ENCODE results near the gene STX12. TPM values are rescaled to one million over a fixed set of nuclear protein-coding genes. Genes with fewer than 3 reads are reported as not detected.
A peak's percentile ranks its signal among the peaks of the same experiment; 100 is the strongest.

The STX12 gene
- total and polyA plus RNA-seq, 2 experiments from 2014 or later = 6.1 to 9.0 TPM

DNA sequence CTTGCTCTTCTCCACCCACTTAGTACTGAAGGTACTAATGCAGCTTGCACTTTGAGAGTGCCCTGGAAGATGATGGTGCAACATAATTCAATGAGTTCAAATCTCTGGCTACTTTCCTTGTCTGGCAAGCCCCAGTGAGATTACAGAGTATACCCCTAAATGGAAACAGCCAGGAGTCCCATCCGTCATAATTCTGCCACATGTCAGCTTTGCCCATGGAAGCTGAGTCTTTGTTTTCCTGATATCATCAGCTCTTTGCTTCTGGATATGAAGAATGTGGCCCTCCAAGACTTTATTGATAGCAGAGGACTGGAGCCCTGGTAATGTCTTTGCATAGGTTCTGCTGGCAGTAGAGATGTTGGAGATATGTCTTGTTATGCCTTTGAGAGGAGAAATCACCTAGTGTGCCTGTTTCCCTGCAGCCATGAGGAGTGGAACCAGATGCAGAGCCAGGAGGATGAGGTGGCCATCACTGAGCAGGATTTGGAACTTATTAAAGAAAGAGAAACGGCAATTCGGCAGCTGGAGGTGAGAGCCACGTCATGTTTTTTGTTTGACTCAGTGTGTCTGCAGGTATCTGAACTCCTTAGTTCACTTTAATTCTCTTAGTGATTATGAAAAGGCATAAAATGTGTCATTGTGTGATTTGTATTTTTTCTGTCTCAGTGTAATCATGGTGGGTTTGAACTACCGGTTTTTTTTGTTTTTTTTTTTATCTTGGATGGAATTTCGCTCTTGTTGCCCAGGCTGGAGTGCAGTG, 38.9 kb downstream of the STX12 start:
- peak overlapping the region; percentile 42; the same call in 1 of the 2 replicates for H3K27ac Mint-ChIP-seq
- Histone ChIP-seq H2AFZ (no peak overlapping the region), H3K4me3 (no peak overlapping the region), H3K9me2 (ENCODE audit: insufficient read depth) (no peaks in the 10 kb centered on the region), H3K27me3 (ENCODE audit: insufficient read depth) (no peaks in the 10 kb centered on the region), H3K36me3 (ENCODE audit: insufficient read depth) (no peaks in the 10 kb centered on the region), H3K4me2 (no peak overlapping the region), H3K4me1 (ENCODE audit: insufficient read depth) (peaks cover 6% of the 10 kb centered on the region), H3K27ac (ENCODE audit: low read depth) (no peak overlapping the region), H3F3A (replicated peaks; ENCODE audit: low read depth) (no peaks in the 10 kb centered on the region), H4K20me1 (replicated peaks; ENCODE audit: insufficient read depth) (no peaks in the 10 kb centered on the region), H3K79me2 (replicated peaks; ENCODE audit: insufficient read depth) (no peaks in the 10 kb centered on the region)
- ATAC-seq = no peak
- H3K36me3 Mint-ChIP-seq (ENCODE audit: low read depth) = no peaks in the 10 kb centered on the region
- no peaks in the 10 kb centered on the region for H3K27me3 Mint-ChIP-seq (ENCODE audit: insufficient read depth, low read depth, poor library complexity)
- TF ChIP-seq, protein P1, sequence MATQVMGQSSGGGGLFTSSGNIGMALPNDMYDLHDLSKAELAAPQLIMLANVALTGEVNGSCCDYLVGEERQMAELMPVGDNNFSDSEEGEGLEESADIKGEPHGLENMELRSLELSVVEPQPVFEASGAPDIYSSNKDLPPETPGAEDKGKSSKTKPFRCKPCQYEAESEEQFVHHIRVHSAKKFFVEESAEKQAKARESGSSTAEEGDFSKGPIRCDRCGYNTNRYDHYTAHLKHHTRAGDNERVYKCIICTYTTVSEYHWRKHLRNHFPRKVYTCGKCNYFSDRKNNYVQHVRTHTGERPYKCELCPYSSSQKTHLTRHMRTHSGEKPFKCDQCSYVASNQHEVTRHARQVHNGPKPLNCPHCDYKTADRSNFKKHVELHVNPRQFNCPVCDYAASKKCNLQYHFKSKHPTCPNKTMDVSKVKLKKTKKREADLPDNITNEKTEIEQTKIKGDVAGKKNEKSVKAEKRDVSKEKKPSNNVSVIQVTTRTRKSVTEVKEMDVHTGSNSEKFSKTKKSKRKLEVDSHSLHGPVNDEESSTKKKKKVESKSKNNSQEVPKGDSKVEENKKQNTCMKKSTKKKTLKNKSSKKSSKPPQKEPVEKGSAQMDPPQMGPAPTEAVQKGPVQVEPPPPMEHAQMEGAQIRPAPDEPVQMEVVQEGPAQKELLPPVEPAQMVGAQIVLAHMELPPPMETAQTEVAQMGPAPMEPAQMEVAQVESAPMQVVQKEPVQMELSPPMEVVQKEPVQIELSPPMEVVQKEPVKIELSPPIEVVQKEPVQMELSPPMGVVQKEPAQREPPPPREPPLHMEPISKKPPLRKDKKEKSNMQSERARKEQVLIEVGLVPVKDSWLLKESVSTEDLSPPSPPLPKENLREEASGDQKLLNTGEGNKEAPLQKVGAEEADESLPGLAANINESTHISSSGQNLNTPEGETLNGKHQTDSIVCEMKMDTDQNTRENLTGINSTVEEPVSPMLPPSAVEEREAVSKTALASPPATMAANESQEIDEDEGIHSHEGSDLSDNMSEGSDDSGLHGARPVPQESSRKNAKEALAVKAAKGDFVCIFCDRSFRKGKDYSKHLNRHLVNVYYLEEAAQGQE (IDR thresholded peaks at IDR 0.05; ENCODE audit: unreplicated experiment) = no peak
- no peak overlapping the region for H3K4me3 Mint-ChIP-seq
- H3K4me1 Mint-ChIP-seq = peaks cover 9% of the 10 kb centered on the region
- no peaks in the 10 kb centered on the region for H3K9me3 Mint-ChIP-seq
- no peak for DNase-seq (ENCODE audit: low spot score)

DNA sequence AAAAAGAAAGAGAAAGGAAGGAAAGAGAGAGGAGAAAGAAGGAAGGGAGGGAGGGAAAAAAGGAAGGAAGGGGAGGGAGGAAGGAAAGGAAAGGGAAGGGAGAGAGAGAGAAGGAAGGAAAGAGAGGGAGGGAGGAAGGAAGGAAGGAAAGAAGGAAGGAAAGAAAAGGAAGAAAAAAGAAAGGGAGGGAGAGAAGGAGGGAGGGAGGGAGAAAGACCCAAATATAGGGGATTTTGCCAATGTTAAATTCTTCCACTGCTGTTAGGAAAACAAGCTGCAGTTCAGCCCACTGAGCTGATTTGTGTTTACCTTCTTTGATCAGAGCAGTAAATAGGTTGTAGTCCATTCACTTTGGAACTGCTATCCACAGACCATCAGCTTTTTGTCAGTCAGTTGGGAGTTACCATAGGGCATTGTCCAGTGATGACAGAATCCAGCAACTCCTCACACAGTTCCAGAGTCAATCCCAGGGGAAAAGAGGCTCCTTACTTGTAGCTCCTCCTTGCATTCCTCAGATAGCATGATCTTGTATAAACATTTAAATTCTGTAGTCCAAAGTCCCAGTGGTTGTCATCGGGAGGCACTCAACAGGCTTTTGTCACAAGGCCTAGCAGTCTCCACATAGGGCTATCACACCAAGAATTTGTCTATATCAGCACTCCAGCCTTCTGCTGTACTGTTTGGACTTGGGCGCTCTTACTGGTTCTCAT, 44.1 kb downstream of the STX12 start:
- H3K27ac ChIP-seq (ENCODE audit: low read depth) = no peak overlapping the region
- H3K4me2 ChIP-seq = no peak overlapping the region
- no peaks in the 10 kb centered on the region for H3K27me3 ChIP-seq (ENCODE audit: insufficient read depth)
- no peak overlapping the region for H3K4me3 Mint-ChIP-seq
- H4K20me1 ChIP-seq (replicated peaks; ENCODE audit: insufficient read depth) = no peaks in the 10 kb centered on the region
- H2AFZ ChIP-seq = no peak overlapping the region
- H3K36me3 Mint-ChIP-seq (ENCODE audit: low read depth) = no peaks in the 10 kb centered on the region
- H3K4me3 ChIP-seq = no peak overlapping the region
- no peaks in the 10 kb centered on the region for H3K4me1 Mint-ChIP-seq
- H3K79me2 ChIP-seq (replicated peaks; ENCODE audit: insufficient read depth) = no peaks in the 10 kb centered on the region
- no peaks in the 10 kb centered on the region for H3K9me3 Mint-ChIP-seq
- no peak overlapping the region for H3K27ac Mint-ChIP-seq
- H3F3A ChIP-seq (replicated peaks; ENCODE audit: low read depth) = no peaks in the 10 kb centered on the region
- ATAC-seq (no peak), DNase-seq (ENCODE audit: low spot score) (peak; percentile 20)
- 0 out of 2 replicates have a peak, but pooled peaks cover 7% of the 10 kb centered on the region for H3K36me3 ChIP-seq (ENCODE audit: insufficient read depth)
- no peaks in the 10 kb centered on the region for H3K9me2 ChIP-seq (ENCODE audit: insufficient read depth)
- no peaks in the 10 kb centered on the region for H3K27me3 Mint-ChIP-seq (ENCODE audit: insufficient read depth, low read depth, poor library complexity)
- no peaks in the 10 kb centered on the region for H3K4me1 ChIP-seq (ENCODE audit: insufficient read depth)
- no peak for TF ChIP-seq NANOG (IDR thresholded peaks at IDR 0.05; ENCODE audit: borderline replicate concordance)
- TF ChIP-seq STAT1 (IDR thresholded peaks at IDR 0.05; ENCODE audit: unreplicated experiment) = no peak
- TF ChIP-seq POLR2AphosphoS5 (IDR thresholded peaks at IDR 0.05; ENCODE audit: low read depth) = no peak
- TF ChIP-seq, protein P1 (IDR thresholded peaks at IDR 0.05; ENCODE audit: unreplicated experiment) = no peak
- no peak for TF ChIP-seq ZNF114 (CRISPR knock-in tag; IDR thresholded peaks at IDR 0.05)
- TF ChIP-seq, protein P2, sequence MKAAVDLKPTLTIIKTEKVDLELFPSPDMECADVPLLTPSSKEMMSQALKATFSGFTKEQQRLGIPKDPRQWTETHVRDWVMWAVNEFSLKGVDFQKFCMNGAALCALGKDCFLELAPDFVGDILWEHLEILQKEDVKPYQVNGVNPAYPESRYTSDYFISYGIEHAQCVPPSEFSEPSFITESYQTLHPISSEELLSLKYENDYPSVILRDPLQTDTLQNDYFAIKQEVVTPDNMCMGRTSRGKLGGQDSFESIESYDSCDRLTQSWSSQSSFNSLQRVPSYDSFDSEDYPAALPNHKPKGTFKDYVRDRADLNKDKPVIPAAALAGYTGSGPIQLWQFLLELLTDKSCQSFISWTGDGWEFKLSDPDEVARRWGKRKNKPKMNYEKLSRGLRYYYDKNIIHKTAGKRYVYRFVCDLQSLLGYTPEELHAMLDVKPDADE (IDR thresholded peaks at IDR 0.05) = no peak
- TF ChIP-seq, protein P3, sequence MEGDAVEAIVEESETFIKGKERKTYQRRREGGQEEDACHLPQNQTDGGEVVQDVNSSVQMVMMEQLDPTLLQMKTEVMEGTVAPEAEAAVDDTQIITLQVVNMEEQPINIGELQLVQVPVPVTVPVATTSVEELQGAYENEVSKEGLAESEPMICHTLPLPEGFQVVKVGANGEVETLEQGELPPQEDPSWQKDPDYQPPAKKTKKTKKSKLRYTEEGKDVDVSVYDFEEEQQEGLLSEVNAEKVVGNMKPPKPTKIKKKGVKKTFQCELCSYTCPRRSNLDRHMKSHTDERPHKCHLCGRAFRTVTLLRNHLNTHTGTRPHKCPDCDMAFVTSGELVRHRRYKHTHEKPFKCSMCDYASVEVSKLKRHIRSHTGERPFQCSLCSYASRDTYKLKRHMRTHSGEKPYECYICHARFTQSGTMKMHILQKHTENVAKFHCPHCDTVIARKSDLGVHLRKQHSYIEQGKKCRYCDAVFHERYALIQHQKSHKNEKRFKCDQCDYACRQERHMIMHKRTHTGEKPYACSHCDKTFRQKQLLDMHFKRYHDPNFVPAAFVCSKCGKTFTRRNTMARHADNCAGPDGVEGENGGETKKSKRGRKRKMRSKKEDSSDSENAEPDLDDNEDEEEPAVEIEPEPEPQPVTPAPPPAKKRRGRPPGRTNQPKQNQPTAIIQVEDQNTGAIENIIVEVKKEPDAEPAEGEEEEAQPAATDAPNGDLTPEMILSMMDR (conservative IDR thresholded peaks at IDR 0.05; ENCODE audit: low read depth in 2 of 2) = no peak
- no peak for TF ChIP-seq EZH2 (IDR thresholded peaks at IDR 0.05; ENCODE audit: low read depth, unreplicated experiment)
- TF ChIP-seq EZH2phosphoT487 (IDR thresholded peaks at IDR 0.05; ENCODE audit: unreplicated experiment) = no peak
- TF ChIP-seq JUNB (IDR thresholded peaks at IDR 0.05; ENCODE audit: unreplicated experiment) = no peak

All from GM23338 (cell line).